Measurements from ENCODE around the gene CDH15.
"Not testable (repeated sequence)": the region's sequence is repeated elsewhere in the genome, so short reads cannot be mapped to it uniquely, and the experiment has no call there.

Gene CDH15

GRCh38 chr16:89242795-89243200, 71.2 kb downstream of the CDH15 start:
- DNase-seq, result no peak

- no peak for DNase-seq
Measured at GRCh38 chr16:89243664-89244063, 72.1 kb downstream of the CDH15 start.

GRCh38 chr16:89244264-89244663, 72.7 kb downstream of the CDH15 start:
- not testable (repeated sequence) for DNase-seq

- no peak for DNase-seq
Measured at GRCh38 chr16:89244754-89245153, 73.2 kb downstream of the CDH15 start.

All from RPMI8226 (cell line).